ENCODE data around the gene BNIP3. TPM values are rescaled to one million over a fixed set of nuclear protein-coding genes. Genes with fewer than 3 reads are reported as not detected.

Gene BNIP3
- total RNA-seq, 4 donors from 2014 or later = 53.5 to 102 (median 68.3) TPM

DNA sequence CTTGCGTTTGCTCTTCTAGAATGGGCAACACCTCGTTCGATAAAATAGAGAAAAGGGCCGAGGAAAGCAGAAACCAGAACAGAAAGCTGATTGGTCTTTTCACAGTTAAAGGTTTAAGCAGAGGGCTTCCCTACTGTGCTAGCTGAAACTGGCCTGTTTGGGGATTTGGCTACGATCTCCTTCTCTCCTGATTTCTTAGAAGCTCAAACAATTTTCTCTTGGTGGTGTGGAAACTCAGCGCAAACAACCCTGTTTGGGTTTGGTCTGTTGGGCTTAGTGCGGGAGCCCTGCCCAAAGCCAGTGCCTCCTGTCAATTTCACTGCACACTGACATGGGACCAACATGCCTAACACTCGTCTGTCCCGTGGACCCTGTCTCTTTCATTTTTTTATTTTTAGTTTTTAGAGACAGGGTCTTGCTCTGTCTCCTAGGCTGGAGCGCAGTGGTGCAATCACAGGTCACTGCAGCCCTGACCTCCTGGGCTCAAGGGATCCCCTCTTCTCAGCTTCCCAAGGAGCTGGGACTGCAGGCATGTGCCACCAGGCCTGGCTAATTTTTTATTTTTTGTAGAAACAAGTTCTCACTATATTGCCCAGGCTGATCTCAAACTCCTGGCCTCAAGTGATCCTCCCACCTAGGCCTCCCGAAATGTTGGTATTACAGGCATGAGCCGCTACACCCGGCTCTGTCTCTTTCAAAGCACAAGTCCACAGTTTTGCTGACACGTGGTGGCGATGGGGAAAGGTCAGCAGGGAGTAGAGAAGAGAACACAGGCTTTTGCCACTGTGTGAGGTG lies 16.5 kb upstream of the BNIP3 start:
- no peaks in the 10 kb centered on the region for H3K9me3 ChIP-seq
- TF ChIP-seq EP300 (IDR thresholded peaks at IDR 0.05) = no peak
- TF ChIP-seq, protein P1, sequence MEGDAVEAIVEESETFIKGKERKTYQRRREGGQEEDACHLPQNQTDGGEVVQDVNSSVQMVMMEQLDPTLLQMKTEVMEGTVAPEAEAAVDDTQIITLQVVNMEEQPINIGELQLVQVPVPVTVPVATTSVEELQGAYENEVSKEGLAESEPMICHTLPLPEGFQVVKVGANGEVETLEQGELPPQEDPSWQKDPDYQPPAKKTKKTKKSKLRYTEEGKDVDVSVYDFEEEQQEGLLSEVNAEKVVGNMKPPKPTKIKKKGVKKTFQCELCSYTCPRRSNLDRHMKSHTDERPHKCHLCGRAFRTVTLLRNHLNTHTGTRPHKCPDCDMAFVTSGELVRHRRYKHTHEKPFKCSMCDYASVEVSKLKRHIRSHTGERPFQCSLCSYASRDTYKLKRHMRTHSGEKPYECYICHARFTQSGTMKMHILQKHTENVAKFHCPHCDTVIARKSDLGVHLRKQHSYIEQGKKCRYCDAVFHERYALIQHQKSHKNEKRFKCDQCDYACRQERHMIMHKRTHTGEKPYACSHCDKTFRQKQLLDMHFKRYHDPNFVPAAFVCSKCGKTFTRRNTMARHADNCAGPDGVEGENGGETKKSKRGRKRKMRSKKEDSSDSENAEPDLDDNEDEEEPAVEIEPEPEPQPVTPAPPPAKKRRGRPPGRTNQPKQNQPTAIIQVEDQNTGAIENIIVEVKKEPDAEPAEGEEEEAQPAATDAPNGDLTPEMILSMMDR (IDR thresholded peaks at IDR 0.05) = no peak
- TF ChIP-seq POLR2AphosphoS5 (IDR thresholded peaks at IDR 0.05) = no peak
- TF ChIP-seq POLR2A (IDR thresholded peaks at IDR 0.05) = no peak
- no peaks in the 10 kb centered on the region for H3K36me3 ChIP-seq
- peak; percentile 1 for ATAC-seq
- 63 to 66% methylated on average over 9 to 10 of the region's 15 CpGs for WGBS, 2 donors (ENCODE audit: low coverage in 1 of 2)
- peak overlapping the region; percentile 17 to 81 (median 68) for H3K27ac ChIP-seq
- H3K27me3 ChIP-seq = peaks cover 3% of the 10 kb centered on the region
- no peak overlapping the region for H3K4me3 ChIP-seq
- H3K4me1 ChIP-seq = peaks cover 0 to 24% (median 14%) of the 10 kb centered on the region in 3 donors

DNA sequence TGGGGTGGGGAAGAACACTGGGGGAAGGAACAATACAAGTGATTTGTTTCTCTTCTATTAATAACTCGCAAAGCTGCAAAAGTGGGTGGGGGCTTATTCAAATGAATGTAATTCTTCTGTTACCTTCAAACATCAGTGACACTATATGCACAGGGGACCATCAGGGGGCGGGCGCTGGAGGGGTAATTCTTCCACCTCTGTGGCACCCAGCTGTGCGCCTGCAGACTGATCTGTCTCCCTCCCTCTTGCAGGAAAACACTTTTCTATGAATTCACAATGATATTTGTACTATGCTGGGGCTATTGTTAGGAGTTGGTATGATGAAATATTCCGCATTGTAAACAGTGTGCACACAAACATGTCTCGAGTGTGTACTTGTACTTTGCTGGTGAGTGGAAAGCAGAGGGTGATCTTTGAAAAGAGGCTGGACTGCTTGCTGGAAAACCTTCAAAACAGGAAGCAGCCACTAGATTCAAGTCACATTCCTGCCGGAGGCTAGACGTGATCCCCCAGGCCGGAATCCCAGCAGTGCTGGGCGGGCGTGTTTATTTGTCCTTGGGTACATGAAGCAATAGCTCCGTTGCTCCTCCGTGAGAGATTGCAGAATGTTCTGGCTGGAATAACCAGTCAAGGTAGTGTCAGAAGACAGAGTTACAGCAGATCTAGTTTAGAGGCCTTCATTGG lies 15.8 kb upstream of the BNIP3 start:
- Histone ChIP-seq H3K4me3 (no peak overlapping the region), H3K4me1 (peaks cover 0 to 24% (median 14%) of the 10 kb centered on the region in 3 donors), H3K36me3 (no peaks in the 10 kb centered on the region), H3K27ac (peak overlapping the region; percentile 17 to 81 (median 68)), H3K9me3 (no peaks in the 10 kb centered on the region), H3K27me3 (no peaks in the 10 kb centered on the region)
- WGBS, 2 donors (ENCODE audit: low coverage in 1 of 2) = 40 to 45% methylated on average over 5 to 13 of the region's 13 CpGs
- peak; percentile 96 for ATAC-seq
- TF ChIP-seq, protein P1 (IDR thresholded peaks at IDR 0.05) = no peak
- peak; percentile 84 for TF ChIP-seq POLR2AphosphoS5 (IDR thresholded peaks at IDR 0.05)

DNA sequence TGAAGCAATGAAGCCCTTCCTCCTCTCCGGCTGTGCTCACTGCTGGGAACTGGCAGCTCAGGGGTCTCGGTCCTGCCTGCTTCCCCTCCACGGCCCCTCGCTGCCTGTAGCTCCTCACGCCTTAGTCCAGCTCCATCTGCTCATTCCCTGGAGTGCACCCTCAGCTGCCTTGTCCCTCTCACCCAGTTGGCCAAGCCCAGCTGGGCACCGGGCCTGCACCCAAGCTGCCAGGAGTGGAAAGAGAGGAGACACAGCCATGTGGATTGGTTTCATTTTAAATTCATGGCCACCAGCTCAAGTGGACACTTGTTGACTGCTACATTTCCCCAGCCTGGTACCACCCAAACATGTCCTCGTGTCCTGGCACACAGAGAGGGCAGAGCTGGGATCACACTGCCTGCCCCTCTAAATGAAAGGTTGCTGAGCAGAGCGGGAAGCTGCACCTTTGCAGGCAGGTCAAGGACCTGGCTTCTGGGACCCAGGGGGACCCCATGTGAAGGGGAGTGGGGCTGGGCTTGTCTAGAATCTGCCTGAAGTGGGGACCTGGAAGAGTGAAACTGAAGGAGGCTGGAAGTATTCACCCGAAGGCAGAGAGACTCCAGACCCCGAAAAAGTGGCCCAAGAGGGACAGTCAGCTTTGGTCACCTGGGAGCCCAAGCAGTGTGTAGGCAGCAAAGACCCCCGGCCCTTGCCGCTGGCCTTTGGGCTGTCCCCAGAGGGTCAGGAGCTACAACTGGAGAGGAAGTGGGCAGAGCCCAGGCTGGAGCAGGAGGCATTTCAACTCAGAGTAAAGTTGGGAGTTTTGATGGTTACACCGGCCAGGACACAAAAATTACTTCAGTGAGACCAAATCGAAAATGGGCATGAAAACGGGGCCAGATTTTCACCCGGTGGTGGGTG lies 15.0 kb upstream of the BNIP3 start:
- H3K4me3 ChIP-seq = no peak overlapping the region
- no peaks in the 10 kb centered on the region for H3K9me3 ChIP-seq
- peak overlapping the region in 3 of 4 donors; percentile 62 to 81 (median 75) for H3K27ac ChIP-seq
- no peak for ATAC-seq
- peaks cover 0 to 24% (median 14%) of the 10 kb centered on the region in 3 donors for H3K4me1 ChIP-seq
- TF ChIP-seq POLR2A (IDR thresholded peaks at IDR 0.05) (no peak), POLR2AphosphoS5 (IDR thresholded peaks at IDR 0.05) (no peak), EP300 (IDR thresholded peaks at IDR 0.05) (no peak)
- TF ChIP-seq, protein P1 (IDR thresholded peaks at IDR 0.05) = no peak
- H3K36me3 ChIP-seq = no peaks in the 10 kb centered on the region
- 40 to 68% methylated on average over 3 to 6 of the region's 16 CpGs for WGBS, 2 donors (ENCODE audit: low coverage in 1 of 2)
- no peaks in the 10 kb centered on the region for H3K27me3 ChIP-seq

DNA sequence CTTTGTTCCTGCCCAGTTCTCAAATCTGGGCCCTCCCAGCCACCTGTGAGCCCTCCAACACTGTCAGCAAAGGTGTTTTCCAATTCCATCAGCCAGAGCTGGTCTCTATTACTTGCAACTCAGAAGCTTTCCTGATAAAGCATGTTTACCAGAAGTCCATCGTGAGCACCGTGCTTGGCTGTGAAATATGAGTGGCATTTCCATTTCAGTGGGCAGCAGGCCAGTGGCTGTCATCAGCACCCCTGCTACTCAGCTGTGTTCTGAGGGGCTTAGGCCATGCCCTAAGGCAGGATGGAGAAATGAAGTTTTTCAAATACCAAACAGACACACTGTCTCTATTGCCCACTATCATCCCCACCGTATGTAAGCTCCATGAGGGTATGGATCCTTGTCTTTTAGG lies 12.7 kb upstream of the BNIP3 start:
- ATAC-seq = no peak
- WGBS, 2 donors (ENCODE audit: low coverage in 1 of 2) = 62% methylated on average over 2 of the region's 3 CpGs; no CpG with 5 or more reads in 1 of the 2 donors
- no peaks in the 10 kb centered on the region for H3K27me3 ChIP-seq
- no peak overlapping the region for H3K27ac ChIP-seq
- no peak overlapping the region for H3K4me3 ChIP-seq
- H3K36me3 ChIP-seq = no peaks in the 10 kb centered on the region
- TF ChIP-seq POLR2A (IDR thresholded peaks at IDR 0.05) (no peak), EP300 (IDR thresholded peaks at IDR 0.05) (no peak), POLR2AphosphoS5 (IDR thresholded peaks at IDR 0.05) (no peak)
- TF ChIP-seq, protein P1 (IDR thresholded peaks at IDR 0.05) = no peak
- peaks cover 0 to 24% (median 14%) of the 10 kb centered on the region in 3 donors for H3K4me1 ChIP-seq
- no peaks in the 10 kb centered on the region for H3K9me3 ChIP-seq
